GM06990 (cell line): Measurements from ENCODE around the gene GGA3.
A peak's percentile ranks its signal among the peaks of the same experiment; 100 is the strongest.
"Not testable (repeated sequence)": the region's sequence is repeated elsewhere in the genome, so short reads cannot be mapped to it uniquely, and the experiment has no call there.

ENCODE experiments used
- DNase-seq: peaks from one replicate; pipeline ENCODE4 v3.0.0-alpha.2; 2011; ENCODE audit not compliant: insufficient read length; ENCODE audit errors: extremely low read depth
- H3K27me3 ChIP-seq: replicated peaks from 2 replicates; pipeline ENCODE4 v1.6.0; 2011; ENCODE audit warnings: low read length; ENCODE audit not compliant: control insufficient read depth, insufficient read depth
- H3K36me3 ChIP-seq: 2 replicates; pipeline ENCODE4 v1.5.1; 2011; ENCODE audit warnings: low read length; ENCODE audit not compliant: control insufficient read depth, insufficient read depth
- H3K4me3 ChIP-seq: replicated peaks from 2 replicates; pipeline ENCODE4 v1.5.1; 2011; ENCODE audit warnings: low read depth, mild to moderate bottlenecking, control low read depth, low read length
- TF ChIP-seq, protein P1 (sequence below): IDR thresholded peaks from 2 replicates; pipeline ENCODE4 v1.5.1; 2011; ENCODE audit warnings: low read length, control low read depth, mild to moderate bottlenecking, inconsistent platforms; ENCODE audit not compliant: insufficient read depth, poor library complexity, severe bottlenecking

The GGA3 gene

DNA sequence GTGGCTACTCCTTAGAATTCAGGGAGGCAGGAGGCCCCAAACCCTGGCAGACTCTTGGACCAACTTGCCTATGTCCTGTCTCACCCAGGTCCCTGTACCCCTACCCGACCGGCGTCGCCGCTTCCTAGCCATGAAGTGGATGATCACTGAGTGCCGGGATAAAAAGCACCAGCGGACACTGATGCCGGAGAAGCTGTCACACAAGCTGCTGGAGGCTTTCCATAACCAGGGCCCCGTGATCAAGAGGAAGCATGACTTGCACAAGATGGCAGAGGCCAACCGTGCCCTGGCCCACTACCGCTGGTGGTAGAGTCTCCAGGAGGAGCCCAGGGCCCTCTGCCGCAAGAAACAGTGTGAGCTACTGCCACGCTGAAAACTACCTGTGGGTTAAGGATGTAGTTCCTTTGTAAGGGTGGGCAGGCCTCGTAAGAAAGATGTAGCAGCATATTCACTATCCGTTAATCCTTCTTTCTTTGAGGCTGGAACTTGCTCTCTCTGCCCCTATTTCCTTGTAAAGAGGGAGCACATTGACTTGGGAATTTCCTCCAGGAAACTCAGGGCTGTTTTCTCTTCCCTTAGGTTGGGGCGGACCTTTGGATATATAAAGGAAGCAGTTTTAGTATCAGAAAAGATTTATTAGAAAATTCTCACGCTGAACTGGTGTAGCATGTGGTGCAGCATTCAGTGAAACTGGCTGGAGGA, 4.4 kb upstream of the GGA3 start:
- H3K36me3 ChIP-seq: peaks cover 27% of the 10 kb centered on the region
- TF ChIP-seq, protein P1, sequence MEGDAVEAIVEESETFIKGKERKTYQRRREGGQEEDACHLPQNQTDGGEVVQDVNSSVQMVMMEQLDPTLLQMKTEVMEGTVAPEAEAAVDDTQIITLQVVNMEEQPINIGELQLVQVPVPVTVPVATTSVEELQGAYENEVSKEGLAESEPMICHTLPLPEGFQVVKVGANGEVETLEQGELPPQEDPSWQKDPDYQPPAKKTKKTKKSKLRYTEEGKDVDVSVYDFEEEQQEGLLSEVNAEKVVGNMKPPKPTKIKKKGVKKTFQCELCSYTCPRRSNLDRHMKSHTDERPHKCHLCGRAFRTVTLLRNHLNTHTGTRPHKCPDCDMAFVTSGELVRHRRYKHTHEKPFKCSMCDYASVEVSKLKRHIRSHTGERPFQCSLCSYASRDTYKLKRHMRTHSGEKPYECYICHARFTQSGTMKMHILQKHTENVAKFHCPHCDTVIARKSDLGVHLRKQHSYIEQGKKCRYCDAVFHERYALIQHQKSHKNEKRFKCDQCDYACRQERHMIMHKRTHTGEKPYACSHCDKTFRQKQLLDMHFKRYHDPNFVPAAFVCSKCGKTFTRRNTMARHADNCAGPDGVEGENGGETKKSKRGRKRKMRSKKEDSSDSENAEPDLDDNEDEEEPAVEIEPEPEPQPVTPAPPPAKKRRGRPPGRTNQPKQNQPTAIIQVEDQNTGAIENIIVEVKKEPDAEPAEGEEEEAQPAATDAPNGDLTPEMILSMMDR: no peak
- no peak overlapping the region for H3K4me3 ChIP-seq
- H3K27me3 ChIP-seq: no peaks in the 10 kb centered on the region
- no peak for DNase-seq

DNA sequence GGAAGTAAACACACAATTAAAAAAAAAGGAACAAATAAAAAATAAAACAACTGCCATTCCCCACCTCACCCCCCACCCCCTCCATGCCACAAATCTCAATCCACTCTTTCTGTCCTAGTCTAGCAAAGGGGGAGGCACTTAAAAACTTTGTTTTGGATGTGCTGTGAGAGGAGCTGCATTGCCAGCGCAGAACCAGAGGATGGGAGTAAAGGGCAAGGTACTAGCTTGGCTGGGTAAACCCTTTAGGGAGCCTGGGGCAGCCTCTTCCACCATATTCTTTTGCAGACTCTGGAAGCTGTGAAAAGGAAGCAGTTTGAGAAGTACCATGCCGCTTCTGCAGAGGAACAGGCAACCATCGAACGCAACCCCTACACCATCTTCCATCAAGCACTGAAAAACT, 1.6 kb upstream of the GGA3 start:
- TF ChIP-seq, protein P1: peak; percentile 7
- no peak for DNase-seq
- H3K27me3 ChIP-seq: no peaks in the 10 kb centered on the region
- no peak overlapping the region for H3K4me3 ChIP-seq
- peaks cover 30% of the 10 kb centered on the region for H3K36me3 ChIP-seq

DNA sequence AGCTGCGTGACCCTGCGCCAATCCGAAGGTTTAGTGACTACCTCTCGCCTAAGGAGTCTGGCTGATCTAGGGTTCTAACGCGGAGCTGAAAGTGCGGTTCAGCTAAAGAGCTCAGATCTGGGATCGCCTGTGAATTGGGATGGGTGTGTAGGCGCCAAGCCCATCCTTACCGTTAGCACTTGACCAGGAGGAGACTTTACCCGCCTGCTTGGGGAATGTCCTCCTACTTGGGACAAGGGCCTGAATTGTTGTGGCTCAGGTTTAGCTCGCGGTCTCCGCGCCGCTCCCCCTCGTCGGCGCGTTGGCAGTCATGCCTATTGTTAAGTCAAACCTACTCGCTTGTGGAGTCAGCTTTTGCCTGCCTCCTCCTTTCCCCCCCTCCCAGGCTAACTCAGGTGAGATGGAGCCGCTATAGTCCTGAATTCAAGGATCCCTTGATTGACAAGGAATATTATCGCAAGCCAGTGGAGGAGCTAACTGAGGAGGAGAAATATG, 753 bp upstream of the GGA3 start:
- peak overlapping the region; percentile 84 for H3K4me3 ChIP-seq
- DNase-seq: no peak
- TF ChIP-seq, protein P1: no peak
- no peaks in the 10 kb centered on the region for H3K27me3 ChIP-seq
- peaks cover 27% of the 10 kb centered on the region for H3K36me3 ChIP-seq

DNA sequence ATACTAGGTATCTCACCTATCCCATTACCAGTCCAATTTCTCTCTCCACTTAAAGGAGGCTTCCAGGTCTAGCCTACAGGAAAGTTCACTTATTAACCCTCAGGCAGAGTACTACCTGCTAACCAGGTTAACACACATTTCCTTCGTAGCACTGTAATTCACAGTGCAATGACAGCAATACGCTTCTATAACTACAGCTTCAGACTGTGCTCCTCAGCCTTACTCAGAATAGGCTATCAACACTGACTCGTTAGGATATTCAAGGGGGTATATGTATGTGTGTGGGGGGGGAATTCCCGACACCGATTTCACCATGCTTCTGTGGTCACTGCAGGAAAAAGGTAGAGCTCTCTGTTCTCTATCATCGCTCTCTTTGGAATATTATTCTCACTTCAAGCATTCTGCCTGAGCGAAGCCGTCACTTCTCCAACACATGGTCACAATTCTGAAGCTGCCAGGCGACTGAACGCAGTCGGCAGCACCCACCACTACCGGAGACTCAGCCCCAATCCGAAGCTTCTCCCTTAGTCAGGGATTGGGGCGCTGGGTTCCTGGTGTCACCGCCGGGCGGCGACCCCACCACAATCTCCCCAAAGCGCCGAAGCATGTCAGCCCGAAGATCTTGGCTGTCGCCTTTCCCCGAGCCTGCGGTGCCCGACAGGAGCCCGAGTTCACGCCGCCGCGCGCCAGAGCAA, 618 bp downstream of the GGA3 start:
- Histone ChIP-seq H3K27me3 (no peaks in the 10 kb centered on the region), H3K36me3 (peaks cover 15% of the 10 kb centered on the region), H3K4me3 (peak overlapping the region; percentile 84)
- TF ChIP-seq, protein P1: peak; percentile 27
- no peak for DNase-seq

DNA sequence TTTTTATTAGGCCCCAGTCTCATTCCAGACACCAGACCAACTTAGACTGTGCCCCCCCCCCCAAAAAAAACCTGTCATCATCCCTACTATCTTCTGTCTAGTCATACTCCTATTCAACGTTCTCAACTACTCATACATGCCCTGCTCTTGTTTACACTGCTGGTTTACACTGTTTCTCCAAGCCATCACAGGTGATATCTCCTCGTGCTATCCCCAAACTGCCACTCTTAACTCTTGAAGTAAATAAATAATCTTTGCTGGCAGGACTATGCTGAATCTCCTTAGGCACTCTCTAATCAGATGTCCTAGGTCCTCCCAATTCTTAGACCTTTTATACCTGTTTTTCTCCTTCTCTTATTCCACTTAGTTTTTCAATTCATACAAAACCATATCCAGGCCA, 4.2 kb downstream of the GGA3 start:
- not testable (repeated sequence) for H3K36me3 ChIP-seq, H3K27me3 ChIP-seq, H3K4me3 ChIP-seq, DNase-seq

DNA sequence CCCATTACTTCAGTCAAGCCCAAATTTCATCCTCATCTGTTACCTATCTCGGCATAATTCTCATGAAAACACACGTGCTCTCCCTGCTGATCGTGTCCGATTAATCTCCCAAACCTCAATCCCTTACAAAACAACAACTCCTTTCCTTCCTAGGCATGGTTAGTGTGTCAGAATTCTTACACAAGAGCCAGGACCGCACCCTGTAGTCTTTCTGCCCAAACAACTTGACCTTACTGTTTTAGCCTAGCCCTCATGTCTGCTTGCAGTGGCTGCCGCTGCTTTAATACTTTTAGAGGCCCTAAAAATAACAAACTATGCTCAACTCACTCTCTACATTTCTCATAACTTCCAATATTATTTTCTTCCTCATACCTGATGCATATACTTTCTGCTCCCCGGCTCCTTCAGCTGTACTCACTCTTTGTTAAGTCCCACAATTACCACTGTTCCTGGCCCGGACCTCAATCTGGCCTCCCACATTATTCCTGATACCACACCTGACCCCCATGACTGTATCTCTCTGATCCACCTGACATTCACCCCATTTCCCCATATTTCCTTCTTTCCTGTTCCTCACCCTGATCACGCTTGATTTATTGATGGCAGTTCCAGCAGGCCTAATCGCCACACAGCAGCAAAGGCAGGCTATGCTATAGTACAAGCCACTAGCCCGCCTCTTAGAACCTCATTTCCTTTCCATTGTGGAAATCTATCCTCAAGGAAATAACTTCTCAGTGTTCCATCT, 5.3 kb downstream of the GGA3 start:
- H3K4me3 ChIP-seq, DNase-seq, H3K27me3 ChIP-seq, H3K36me3 ChIP-seq: not testable (repeated sequence)
